HG02678 (cell line): ENCODE measurements around the gene CFC1B.
"Not testable (repeated sequence)": the region's sequence is repeated elsewhere in the genome, so short reads cannot be mapped to it uniquely, and the experiment has no call there.

Experiments used
- ATAC-seq: cut with Tn5 transposase; IDR thresholded peaks from one replicate; pipeline ENCODE4 v1.9.1; 2021; ENCODE audit warnings: mild to moderate bottlenecking, moderate library complexity; ENCODE audit not compliant: unreplicated experiment

The CFC1B gene

DNA sequence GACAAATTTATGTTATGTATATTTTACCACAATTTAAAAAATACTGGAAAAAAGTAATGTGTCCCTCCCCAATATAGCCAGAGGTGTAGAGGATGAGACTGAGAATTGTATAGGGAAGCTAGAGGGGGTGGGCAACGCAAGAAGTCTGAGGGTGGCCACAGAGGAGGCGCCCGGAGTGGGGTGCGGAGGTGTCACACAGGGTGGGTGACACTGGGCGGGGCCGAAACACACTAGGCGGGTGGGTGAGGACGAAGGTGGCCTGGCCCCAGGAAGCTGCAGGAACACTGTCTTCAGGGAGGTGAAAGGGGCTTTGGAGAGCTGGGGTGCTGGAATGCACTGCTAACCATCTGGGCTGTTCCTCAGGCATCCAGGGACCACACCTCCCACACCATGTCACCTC, 35.4 kb downstream of the CFC1B start:
- not testable (repeated sequence) for ATAC-seq

- ATAC-seq, result not testable (repeated sequence)
Observed at GRCh38 chr2:130566165-130566564, 45.1 kb downstream of the CFC1B start.

DNA sequence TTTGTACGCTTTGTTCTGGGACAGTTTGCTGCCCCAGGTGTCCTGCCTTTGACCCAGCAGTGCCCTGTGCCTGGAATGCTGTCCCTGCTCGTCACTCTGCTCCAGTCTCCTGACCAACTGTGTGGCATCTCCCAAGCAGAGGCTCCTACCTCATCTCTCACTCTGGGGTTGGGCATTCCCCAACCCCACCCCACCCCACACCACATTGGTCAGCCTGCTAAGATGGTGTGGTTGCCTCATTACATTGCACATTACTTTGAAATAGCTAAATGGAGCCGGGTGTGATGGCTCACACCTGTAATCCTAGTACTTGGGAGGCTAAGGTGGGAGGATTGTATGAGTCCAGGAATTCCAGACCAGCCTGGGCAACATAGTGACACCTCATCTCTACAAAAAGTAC, 50.9 kb downstream of the CFC1B start:
- ATAC-seq, result not testable (repeated sequence)

DNA sequence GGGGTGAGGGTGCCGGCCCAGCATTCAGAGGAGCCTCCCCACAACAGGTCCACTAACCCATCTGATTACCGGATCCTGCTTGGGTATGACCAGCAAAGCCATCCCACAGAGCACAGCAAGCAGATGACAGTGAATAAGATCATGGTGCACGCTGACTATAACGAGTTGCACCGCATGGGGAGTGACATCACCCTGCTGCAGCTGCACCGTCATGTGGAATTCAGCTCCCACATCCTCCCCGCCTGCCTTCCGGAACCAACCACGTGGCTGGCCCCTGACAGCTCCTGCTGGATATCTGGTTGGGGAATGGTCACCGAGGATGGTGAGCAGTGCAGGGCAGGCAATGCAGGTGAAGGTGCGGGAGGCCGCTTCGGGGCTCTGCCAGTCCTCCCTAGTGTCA, 53.2 kb downstream of the CFC1B start:
- not testable (repeated sequence) for ATAC-seq

DNA sequence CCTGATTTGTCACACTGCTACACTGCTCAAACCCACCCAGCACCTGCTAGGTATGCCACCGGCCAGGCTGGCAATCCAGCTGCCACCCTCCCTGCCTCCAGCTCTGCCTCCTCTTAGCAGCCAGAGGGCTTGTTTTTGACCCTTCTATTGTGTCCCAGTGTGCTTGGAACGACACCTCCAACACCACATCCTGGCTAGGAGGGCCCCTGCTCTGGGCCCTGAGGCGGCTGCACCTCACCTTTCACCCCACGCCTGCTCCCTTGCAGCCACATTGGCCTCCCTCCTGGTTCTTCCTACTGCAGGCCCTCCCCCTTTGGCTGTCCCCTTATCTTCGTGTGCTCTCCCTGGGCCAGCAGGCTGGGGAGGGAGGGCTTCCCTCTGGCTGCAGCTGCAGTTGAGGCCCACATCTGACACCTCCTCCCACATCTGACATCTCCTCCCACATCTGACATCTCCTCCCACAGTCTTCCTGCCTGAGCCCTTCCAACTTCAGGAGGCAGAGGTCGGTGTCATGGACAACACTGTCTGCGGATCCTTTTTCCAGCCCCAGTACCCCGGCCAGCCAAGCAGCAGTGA, 55.3 kb downstream of the CFC1B start:
- not testable (repeated sequence) for ATAC-seq

GRCh38 chr2:130577559-130577958, 56.5 kb downstream of the CFC1B start:
- ATAC-seq, result not testable (repeated sequence)
